GM18505 (cell line): ENCODE results near the gene FUT7.
A peak's percentile ranks its signal among the peaks of the same experiment; 100 is the strongest.
"Not testable (repeated sequence)": the region's sequence is repeated elsewhere in the genome, so short reads cannot be mapped to it uniquely, and the experiment has no call there.

Experiments used
- ATAC-seq: cut with Tn5 transposase; IDR thresholded peaks from one replicate; pipeline ENCODE4 v1.9.1; 2021; ENCODE audit not compliant: unreplicated experiment
- POLR2A ChIP-seq: IDR thresholded peaks from 4 replicates; pipeline ENCODE4 v1.6.1; 2011; ENCODE audit warnings: borderline replicate concordance; ENCODE audit not compliant: insufficient read depth, insufficient read length; ENCODE audit errors: extremely low read depth

Gene FUT7

GRCh38 chr9:137070906-137071275 lies 39.0 kb upstream of the FUT7 start:
- peak; percentile 8 for ATAC-seq
- no peak for TF ChIP-seq POLR2A

- peak; percentile 61 for TF ChIP-seq POLR2A
Measured at GRCh38 chr9:137070201-137070905, 38.5 kb upstream of the FUT7 start, which contains the start of gene SAPCD2. Gene SAPCD2 (minus strand): TSS chr9:137070557. CDS start chr9:137070460, 97 bp downstream.

GRCh38 chr9:137069508-137070091 lies 37.7 kb upstream of the FUT7 start:
- peak; percentile 7 for ATAC-seq
- TF ChIP-seq POLR2A = no peak

More at GRCh38 chr9:137070201-137070905, 38.5 kb upstream of the FUT7 start, which contains the start of gene SAPCD2:
- ATAC-seq = peak; percentile 69

- ATAC-seq = no peak
- no peak for TF ChIP-seq POLR2A
Measured at GRCh38 chr9:137068539-137069507, 36.9 kb upstream of the FUT7 start.

GRCh38 chr9:137067860-137068538 lies 36.1 kb upstream of the FUT7 start:
- no peak for TF ChIP-seq POLR2A
- ATAC-seq = no peak

- no peak for ATAC-seq
- no peak for TF ChIP-seq POLR2A
Measured at GRCh38 chr9:137066096-137066861, 34.4 kb upstream of the FUT7 start.

- ATAC-seq = no peak
Measured at GRCh38 chr9:137065336-137065967, 33.6 kb upstream of the FUT7 start.

GRCh38 chr9:137064880-137065164 lies 32.9 kb upstream of the FUT7 start:
- ATAC-seq = no peak
- TF ChIP-seq POLR2A = no peak

More at GRCh38 chr9:137065336-137065967, 33.6 kb upstream of the FUT7 start:
- no peak for TF ChIP-seq POLR2A

GRCh38 chr9:137064027-137064879 lies 32.4 kb upstream of the FUT7 start:
- no peak for ATAC-seq
- TF ChIP-seq POLR2A = no peak

- TF ChIP-seq POLR2A = no peak
- ATAC-seq = no peak
Measured at GRCh38 chr9:137063311-137064026, 31.6 kb upstream of the FUT7 start.

GRCh38 chr9:137062798-137063197 lies 30.9 kb upstream of the FUT7 start:
- ATAC-seq = not testable (repeated sequence)
